Testis (tissue), 2 donors: ENCODE data around the gene TAAR2.

Experiments
- CTCF ChIP-seq, 3 experiments: fragments of 450-650 bp in 2 of 3; fragments of 200-600 bp in 1 of 3; sonication (generic) in 1 of 3; IDR thresholded peaks; one replicate each; pipeline ENCODE4 v1.5.1; 2016 to 2019; ENCODE audit warnings: antibody characterized with exemption in 3 of 3, mild to moderate bottlenecking in 2 of 3, moderate library complexity in 1 of 3
- POLR2A ChIP-seq: fragments of 450-650 bp; IDR thresholded peaks from one replicate; pipeline ENCODE4 v1.6.1; 2017; ENCODE audit warnings: antibody characterized with exemption, mild to moderate bottlenecking, moderate library complexity

GRCh38 chr6:132671295-132671694 lies 47.2 kb upstream of the TAAR2 start:
- no peak for TF ChIP-seq CTCF (IDR thresholded peaks at IDR 0.05)
- no peak for TF ChIP-seq POLR2A
